ENCODE data around the gene RADX. TPM values are rescaled to one million over a fixed set of nuclear protein-coding genes. Genes with fewer than 3 reads are reported as not detected.

Gene RADX
- total and polyA plus RNA-seq, 12 donors = 0.60 to 39.9 (median 4.2) TPM

DNA sequence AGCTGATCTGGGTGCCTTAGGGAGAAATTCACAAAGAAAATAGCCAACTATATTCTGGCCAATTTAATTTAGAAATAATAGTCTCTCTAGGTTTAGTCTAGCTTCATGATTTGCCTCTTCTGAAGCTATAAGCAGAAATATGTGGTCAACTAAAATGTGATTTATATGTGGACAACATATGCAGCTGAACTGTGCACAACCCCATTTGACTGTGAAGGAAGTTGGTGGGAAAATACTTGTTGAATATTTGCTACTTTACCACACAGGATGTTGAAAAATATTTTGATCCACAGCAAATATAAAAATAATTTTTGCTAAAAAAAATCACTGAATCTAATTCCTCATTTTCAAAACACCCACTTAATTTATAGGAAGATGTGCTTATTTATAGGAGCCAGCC, 99.0 kb downstream of the RADX start:
- Histone ChIP-seq H3K9me3 (replicated peaks in 1 of 3) (no peaks in the 10 kb centered on the region), H3K27ac (no peak overlapping the region), H3K4me3 (no peak overlapping the region), H3K4me1 (replicated peaks in 1 of 2) (no peaks in the 10 kb centered on the region), H3K36me3 (replicated peaks in 1 of 2) (no peaks in the 10 kb centered on the region), H3K27me3 (peaks cover 6% of the 10 kb centered on the region)
- intact Hi-C loops (cut with DNase I) = no loop called here
- no peak for TF ChIP-seq POLR2A (IDR thresholded peaks at IDR 0.05)
- TF ChIP-seq CTCF (IDR thresholded peaks at IDR 0.05) = no peak
- DNase-seq = no peak

- 70 to 89% (median 79%) methylated on average over 4 of the region's 4 CpGs for WGBS, 4 donors
- Histone ChIP-seq H3K27ac (no peak overlapping the region), H3K4me1 (replicated peaks in 1 of 2) (no peaks in the 10 kb centered on the region), H3K4me3 (no peak overlapping the region), H3K9me3 (replicated peaks in 1 of 3) (no peaks in the 10 kb centered on the region), H3K36me3 (replicated peaks in 1 of 2) (no peaks in the 10 kb centered on the region), H3K27me3 (peaks cover 6% of the 10 kb centered on the region)
- TF ChIP-seq CTCF (IDR thresholded peaks at IDR 0.05) (no peak), POLR2A (IDR thresholded peaks at IDR 0.05) (no peak)
- DNase-seq = no peak
- intact Hi-C loops (cut with DNase I) = no loop called here
These were observed 99.6 kb downstream of the RADX start for GRCh38 chrX:106711375-106711774.

DNA sequence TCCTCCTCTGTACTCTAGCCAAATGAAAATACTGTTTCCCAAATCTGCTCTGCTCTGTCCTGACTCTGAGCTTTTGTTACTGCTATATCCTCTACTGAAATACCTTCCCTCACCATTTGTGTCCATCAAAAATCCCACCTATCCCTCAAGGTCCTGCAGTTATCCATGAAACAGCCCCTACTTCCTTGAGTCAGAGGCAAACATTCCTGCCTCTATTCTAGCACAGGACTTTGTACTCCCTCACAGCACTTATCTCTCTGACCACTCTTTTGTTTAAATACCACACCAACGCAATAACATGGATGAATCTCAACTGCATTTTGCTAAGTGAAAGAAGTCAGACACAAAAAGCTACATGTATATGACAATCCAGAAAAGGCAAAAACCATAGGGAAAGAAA, 104.2 kb downstream of the RADX start:
- Histone ChIP-seq H3K27me3 (peaks cover 6% of the 10 kb centered on the region), H3K36me3 (replicated peaks in 1 of 2) (no peaks in the 10 kb centered on the region), H3K9me3 (replicated peaks in 1 of 3) (no peaks in the 10 kb centered on the region), H3K4me3 (no peak overlapping the region), H3K27ac (no peak overlapping the region), H3K4me1 (replicated peaks in 1 of 2) (no peaks in the 10 kb centered on the region)
- WGBS, 4 donors = 80 to 91% (median 88%) methylated on average over 1 of the region's 1 CpG
- DNase-seq = no peak
- intact Hi-C loops (cut with DNase I) = no loop called here
- TF ChIP-seq CTCF (IDR thresholded peaks at IDR 0.05) (no peak), POLR2A (IDR thresholded peaks at IDR 0.05) (no peak)

- no peaks in the 10 kb centered on the region for H3K4me1 ChIP-seq (replicated peaks in 1 of 2)
- no peak for DNase-seq
- peaks cover 6% of the 10 kb centered on the region for H3K27me3 ChIP-seq
- H3K27ac ChIP-seq = no peak overlapping the region
- TF ChIP-seq POLR2A (IDR thresholded peaks at IDR 0.05) = no peak
- no peak for TF ChIP-seq CTCF (IDR thresholded peaks at IDR 0.05)
- intact Hi-C loops (cut with DNase I) = no loop called here
- 19 to 57% (median 23%) methylated on average over 1 of the region's 1 CpG for WGBS, 4 donors
- H3K36me3 ChIP-seq (replicated peaks in 1 of 2) = no peaks in the 10 kb centered on the region
- H3K9me3 ChIP-seq (replicated peaks in 1 of 3) = no peaks in the 10 kb centered on the region
- no peak overlapping the region for H3K4me3 ChIP-seq
These were observed 104.7 kb downstream of the RADX start for GRCh38 chrX:106716463-106716862.
